K562 (cell line): ENCODE results near the gene CLEC2B. TPM values are rescaled to one million over a fixed set of nuclear protein-coding genes. Genes with fewer than 3 reads are reported as not detected.

ENCODE experiments used
- ATAC-seq: fragments of 200-7000 bp; cut with Tn5 transposase; 3 replicates; pipeline ENCODE4 v1.9.1; 2020; ENCODE audit warnings: moderate library complexity
- BruUV-seq: library from RNA; stranded (reverse); fragments of 400-500 nt; replicated peaks from 2 replicates; lab custom pipeline; 2021; lab: Mats Ljungman, UMichigan
- CTCF ChIA-PET: fragments of 300-600 bp; formaldehyde crosslinking; extraction: SDS; loops from one replicate; lab custom pipeline; 2021; ENCODE audit warnings: low intra/inter-chr PET ratio; lab: Yijun Ruan, JAX
- POLR2A ChIA-PET: fragments of 300-600, 350-650 bp; sonication (Branson Sonifier 250); formaldehyde crosslinking; extraction: SDS; loops from one replicate; lab custom pipeline; 2021; ENCODE audit warnings: antibody characterized with exemption, inconsistent platforms; lab: Yijun Ruan, JAX
- DNase-seq, 4 experiments: peaks; one replicate each; pipeline versions ENCODE4 v3.0.0 to v3.0.0-alpha.2; 2011 to 2018; ENCODE audit warnings: low spot score in 3 of 4, mixed read lengths in 3 of 4; ENCODE audit errors: extremely low read depth in 1 of 4
- FAIRE-seq: peaks from 2 replicates; lab custom pipeline; 2011; peaks lifted over from hg19 to GRCh38; lab: Jason Lieb, UNC
- H2AFZ ChIP-seq: 2 replicates; pipeline ENCODE4 v1.6.0; 2011; ENCODE audit warnings: low read depth, low read length, control low read depth, inconsistent platforms
- H3K27ac ChIP-seq: fragments of 200-600 bp; 3 replicates; pipeline ENCODE4 v1.8.0; 2011; ENCODE audit warnings: low read depth, mild to moderate bottlenecking, control low read depth, inconsistent platforms, low read length, moderate library complexity, mixed read lengths; ENCODE audit errors: extremely low read depth
- H3K27me3 ChIP-seq, 2 experiments: fragments of 300-600 bp in 1 of 2; 2 replicates in 1 of 2; 3 replicates in 1 of 2; pipeline versions ENCODE4 v1.6.0 to v1.8.0; 2011; ENCODE audit warnings: inconsistent platforms in 2 of 2, low read length in 2 of 2, mild to moderate bottlenecking in 1 of 2, mixed read lengths in 1 of 2, moderate library complexity in 1 of 2; ENCODE audit not compliant: control insufficient read depth in 2 of 2, insufficient read depth in 2 of 2
- H3K36me3 ChIP-seq: fragments of 300-600 bp; 3 replicates; pipeline ENCODE4 v1.8.0; 2011; ENCODE audit warnings: mild to moderate bottlenecking, low read length, inconsistent platforms; ENCODE audit not compliant: control insufficient read depth, insufficient read depth
- H3K4me1 ChIP-seq, 2 experiments: fragments of 200-600 bp in 1 of 2; replicated peaks in 1 of 2; 2 replicates in 1 of 2; 3 replicates in 1 of 2; pipeline versions ENCODE4 v1.5.1 to v1.8.0; 2011; ENCODE audit warnings: inconsistent platforms in 2 of 2, low read length in 2 of 2, mild to moderate bottlenecking in 1 of 2, mixed read lengths in 1 of 2, moderate library complexity in 1 of 2; ENCODE audit not compliant: control insufficient read depth in 2 of 2, insufficient read depth in 2 of 2
- H3K4me2 ChIP-seq: 2 replicates; pipeline ENCODE4 v1.6.1; 2011; ENCODE audit warnings: low read length, control low read depth, inconsistent platforms, mixed read lengths; ENCODE audit not compliant: insufficient read depth
- H3K4me3 ChIP-seq: fragments of 200-600 bp; sonication (generic), shearing (Covaris generic); 2 replicates; pipeline ENCODE4 v1.5.1; 2016; ENCODE audit warnings: control low read depth, inconsistent platforms
- H3K79me2 ChIP-seq: fragments of 200-600 bp; 3 replicates; pipeline ENCODE4 v1.8.0; 2011; ENCODE audit warnings: low read length, inconsistent platforms; ENCODE audit not compliant: control insufficient read depth, insufficient read depth
- H3K9ac ChIP-seq, 2 experiments: 2 replicates each; pipeline versions ENCODE4 v1.6.0 to v1.6.1; 2011; ENCODE audit warnings: low read depth in 2 of 2, low read length in 2 of 2, control low read depth in 1 of 2, inconsistent platforms in 1 of 2, mild to moderate bottlenecking in 1 of 2, mixed read lengths in 1 of 2; ENCODE audit not compliant: insufficient read depth in 1 of 2
- H3K9me1 ChIP-seq: one replicate; pipeline ENCODE4 v1.6.0; 2011; ENCODE audit warnings: inconsistent platforms, mild to moderate bottlenecking, low read length, moderate library complexity; ENCODE audit not compliant: control insufficient read depth, insufficient read depth
- H3K9me3 ChIP-seq: replicated peaks from 2 replicates; pipeline ENCODE4 v1.5.1; 2011; ENCODE audit warnings: low read depth, low read length, inconsistent platforms; ENCODE audit not compliant: control insufficient read depth, insufficient read depth
- H4K20me1 ChIP-seq: replicated peaks from 2 replicates; pipeline ENCODE4 v1.6.1; 2011; ENCODE audit warnings: low read length, inconsistent platforms, mixed read lengths; ENCODE audit not compliant: control insufficient read depth, insufficient read depth
- ARID2 ChIP-seq: fragments of 450-650 bp; IDR thresholded peaks from 2 replicates; pipeline ENCODE4 v1.6.1; 2017; ENCODE audit warnings: antibody characterized with exemption, mild to moderate bottlenecking
- ASH1L ChIP-seq: fragments of 450-650 bp; IDR thresholded peaks from 2 replicates; pipeline ENCODE4 v1.6.1; 2018; ENCODE audit warnings: borderline replicate concordance, mild to moderate bottlenecking, low read depth; ENCODE audit not compliant: partially characterized antibody
- CC2D1A ChIP-seq: fragments of 450-650 bp; IDR thresholded peaks from 2 replicates; pipeline ENCODE4 v1.6.1; 2017; ENCODE audit warnings: mild to moderate bottlenecking
- CTBP1 ChIP-seq: fragments of 450-650 bp; IDR thresholded peaks from 2 replicates; pipeline ENCODE4 v1.6.1; 2016; ENCODE audit warnings: borderline replicate concordance
- ETS2 ChIP-seq: IDR thresholded peaks from 2 replicates; pipeline ENCODE4 v1.6.1; 2016; ENCODE audit warnings: borderline replicate concordance, missing genetic modification characterization, mild to moderate bottlenecking, moderate library complexity, missing compliant biosample characterization; ENCODE audit not compliant: poor library complexity, severe bottlenecking
- GABPB2 ChIP-seq: fragments of 250-450 bp; sonication (Bioruptor Pico); conservative IDR thresholded peaks from 2 replicates; pipeline ENCODE4 v1.5.1; 2021; ENCODE audit warnings: mild to moderate bottlenecking
- OTX1 ChIP-seq: fragments of 450-650 bp; formaldehyde crosslinking; IDR thresholded peaks from 2 replicates; pipeline ENCODE4 v1.4.0; 2022; ENCODE audit warnings: mild to moderate bottlenecking
- RBM22 ChIP-seq: fragments of 200-400 bp; formaldehyde crosslinking; IDR thresholded peaks from 2 replicates; pipeline ENCODE4 v1.6.1; 2018; ENCODE audit warnings: low read length, low read depth; ENCODE audit not compliant: poor library complexity, severe bottlenecking
- RUNX1 ChIP-seq: sonication (generic); IDR thresholded peaks from 2 replicates; pipeline ENCODE4 v1.6.1; 2016; ENCODE audit warnings: antibody characterized with exemption, low read depth
- SOX6 ChIP-seq: fragments of 450-650 bp; IDR thresholded peaks from 2 replicates; pipeline ENCODE4 v1.6.1; 2014; ENCODE audit warnings: mild to moderate bottlenecking
- TCF7 ChIP-seq: sonication (generic); IDR thresholded peaks from 2 replicates; pipeline ENCODE4 v1.6.1; 2016; ENCODE audit warnings: antibody characterized with exemption, borderline replicate concordance
- THRA ChIP-seq: fragments of 450-650 bp; IDR thresholded peaks from 2 replicates; pipeline ENCODE4 v1.6.1; 2017; ENCODE audit warnings: mild to moderate bottlenecking, moderate library complexity
- WGBS: fragments of 100-300 bp; shearing (Covaris generic); methylation state at CpG from one replicate; pipeline ENCODE4 v1.1.6; 2016; ENCODE audit warnings: low coverage, mixed read lengths; ENCODE audit not compliant: insufficient coverage; ENCODE audit errors: missing lambda C conversion rate; 5-methylcytosine and 5-hydroxymethylcytosine counted together
- in situ Hi-C: fragments of 300-500 bp; cut with MboI; formaldehyde crosslinking; loops from 4 replicates; pipeline ENCODE4 v1.15.0; 2018; ENCODE audit warnings: inconsistent platforms, mixed read lengths
- intact Hi-C: fragments of 100-400 bp; cut with micrococcal nuclease; formaldehyde crosslinking; loops from 2 replicates; pipeline ENCODE4 v1.14.2; 2022
- polyA plus RNA-seq, 8 experiments: library from polyadenylated mRNA; depleted of rRNA in 4 of 8; stranded (reverse) in 5 of 8; unstranded in 3 of 8; fragments of >200 nt; fragmentation: Nextera tagmentation in 2 of 8; fragmentation: Illumina TruSeq in 1 of 8; extraction: Ambion mirVana in 2 of 8; extraction: Trizol in 1 of 8; gene quantifications; 2 replicates each; pipeline versions ENCODE4 v1.2.1 to v1.2.3, GENCODE V29; 2011 to 2014; ENCODE audit warnings: inconsistent platforms in 1 of 8, missing spikeins in 1 of 8
- total RNA-seq, 7 experiments: library from RNA; depleted of rRNA in 6 of 7; stranded (reverse); fragments of >200 nt in 6 of 7; fragmentation: Illumina TruSeq in 2 of 7; extraction: Trizol in 2 of 7; gene quantifications; 2 replicates each; pipeline versions ENCODE4 v1.2.1 to v1.2.3, GENCODE V29; 2011 to 2021; ENCODE audit warnings: low replicate concordance in 1 of 7
- TF ChIP-seq, protein P1 (sequence below): fragments of 450-650 bp; IDR thresholded peaks from 2 replicates; pipeline ENCODE4 v1.6.1; 2016

CLEC2B gene
- total and polyA plus RNA-seq, 9 of the 15 experiments (the other 6 are each of a cell fraction or from before 2014, with no cell fraction given), result 1.3 to 5.9 (median 2.9) TPM

DNA sequence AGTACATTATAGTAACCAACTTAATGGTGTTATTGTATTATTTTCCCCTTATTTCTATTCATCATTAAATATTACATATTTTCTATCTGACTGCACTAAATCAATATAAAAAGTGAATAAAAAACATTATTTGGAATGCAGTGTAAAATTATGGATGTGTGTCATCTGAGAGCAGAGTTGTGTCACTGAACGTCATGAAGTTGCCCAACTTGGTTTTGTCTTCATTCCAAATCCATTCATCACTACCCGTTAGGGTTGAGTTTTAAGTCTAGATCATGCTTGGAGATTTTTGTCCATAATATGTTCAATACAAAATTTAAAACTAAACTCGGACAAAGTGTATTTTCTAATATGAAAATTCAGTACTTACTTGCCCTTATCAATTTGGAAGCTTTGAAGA, 25.7 kb downstream of the CLEC2B start (continued):
- no peak for TF ChIP-seq ETS2 (tag)
- TF ChIP-seq GABPB2 (CRISPR knock-in tag), result no peak
- TF ChIP-seq CTBP1, result no peak
- TF ChIP-seq RUNX1, result no peak
- TF ChIP-seq CC2D1A, result no peak
- TF ChIP-seq ASH1L, result no peak

DNA sequence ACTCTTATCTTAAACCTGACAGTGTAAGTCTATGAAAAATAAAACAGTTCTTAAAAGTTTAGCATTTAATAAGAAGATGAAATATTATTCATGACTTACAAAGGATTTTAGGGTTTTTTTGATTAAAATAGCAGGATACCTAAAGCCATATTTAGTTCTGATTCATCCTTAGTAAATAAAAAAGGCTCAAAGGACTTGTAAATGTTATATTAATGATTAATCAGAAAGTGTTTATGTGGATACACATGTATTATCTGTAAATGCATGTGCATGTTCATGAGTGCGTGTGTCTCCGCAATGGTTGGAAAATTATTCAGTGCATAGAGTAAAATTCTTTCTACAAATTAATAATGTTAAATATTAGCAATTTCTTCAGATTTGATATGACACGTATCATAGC, 37.4 kb downstream of the CLEC2B start:
- Histone ChIP-seq H3K9me1 (no peaks in the 10 kb centered on the region), H3K4me2 (no peak overlapping the region), H2AFZ (no peak overlapping the region), H3K4me1 (no peaks in the 10 kb centered on the region), H3K4me3 (no peak overlapping the region), H3K9me3 (0 out of 2 replicates have a peak, but pooled peaks cover 1% of the 10 kb centered on the region), H3K79me2 (no peaks in the 10 kb centered on the region), H3K27me3 (no peaks in the 10 kb centered on the region), H3K27ac (no peak overlapping the region), H4K20me1 (no peaks in the 10 kb centered on the region), H3K9ac (no peak overlapping the region), H3K36me3 (no peaks in the 10 kb centered on the region)
- FAIRE-seq, result no peak
- in situ Hi-C loops, result loop anchor here (10.0 kb wide), 1 partner anchor 103 kb away; the partner anchor contains the start of gene CLEC2A
- ATAC-seq, result no peak
- 37% methylated on average over 3 of the region's 3 CpGs for WGBS
- CTCF ChIA-PET, result no interaction called here
- POLR2A ChIA-PET, result no interaction called here
- intact Hi-C loops, result no loop called here
- no TSS peak for BruUV-seq
- no peak for TF ChIP-seq RBM22
- TF ChIP-seq SOX6, result no peak
- TF ChIP-seq OTX1 (CRISPR knock-in tag), result no peak
- TF ChIP-seq, protein P1, sequence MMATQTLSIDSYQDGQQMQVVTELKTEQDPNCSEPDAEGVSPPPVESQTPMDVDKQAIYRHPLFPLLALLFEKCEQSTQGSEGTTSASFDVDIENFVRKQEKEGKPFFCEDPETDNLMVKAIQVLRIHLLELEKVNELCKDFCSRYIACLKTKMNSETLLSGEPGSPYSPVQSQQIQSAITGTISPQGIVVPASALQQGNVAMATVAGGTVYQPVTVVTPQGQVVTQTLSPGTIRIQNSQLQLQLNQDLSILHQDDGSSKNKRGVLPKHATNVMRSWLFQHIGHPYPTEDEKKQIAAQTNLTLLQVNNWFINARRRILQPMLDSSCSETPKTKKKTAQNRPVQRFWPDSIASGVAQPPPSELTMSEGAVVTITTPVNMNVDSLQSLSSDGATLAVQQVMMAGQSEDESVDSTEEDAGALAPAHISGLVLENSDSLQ, result no peak
- no peak for TF ChIP-seq THRA
- no peak for TF ChIP-seq ARID2
- no peak for TF ChIP-seq TCF7
- no peak for DNase-seq
